NCI-H774 (cell line): ENCODE measurements around the gene ERRFI1.

Source experiments
- DNase-seq: peaks from one replicate; lab custom pipeline; 2025; lab: John Stamatoyannopoulos, UW

Gene ERRFI1

GRCh38 chr1:8018492-8019228, 7.4 kb downstream of the ERRFI1 start:
- DNase-seq: no peak

GRCh38 chr1:8017495-8018197, 8.5 kb downstream of the ERRFI1 start:
- DNase-seq: no peak

GRCh38 chr1:8016895-8017241, 9.2 kb downstream of the ERRFI1 start:
- no peak for DNase-seq

- no peak for DNase-seq
These were observed 9.8 kb downstream of the ERRFI1 start for GRCh38 chr1:8016210-8016894.

- DNase-seq: no peak
These were observed 10.3 kb downstream of the ERRFI1 start for GRCh38 chr1:8015809-8016165.

GRCh38 chr1:8015036-8015808, 10.9 kb downstream of the ERRFI1 start:
- DNase-seq: no peak

GRCh38 chr1:8014381-8014988, 11.6 kb downstream of the ERRFI1 start:
- no peak for DNase-seq

- DNase-seq: no peak
These were observed 12.3 kb downstream of the ERRFI1 start for GRCh38 chr1:8013800-8014199.

GRCh38 chr1:8013399-8013798, 12.7 kb downstream of the ERRFI1 start:
- DNase-seq: no peak

GRCh38 chr1:8012955-8013354, 13.2 kb downstream of the ERRFI1 start:
- DNase-seq: no peak

- DNase-seq: no peak
These were observed 13.9 kb downstream of the ERRFI1 start for GRCh38 chr1:8011923-8012858.

- no peak for DNase-seq
These were observed 15.1 kb downstream of the ERRFI1 start for GRCh38 chr1:8011016-8011415.

- DNase-seq: no peak
These were observed 15.9 kb downstream of the ERRFI1 start for GRCh38 chr1:8010080-8010664.

- no peak for DNase-seq
These were observed 16.8 kb downstream of the ERRFI1 start for GRCh38 chr1:8009043-8010002.

- DNase-seq: no peak
These were observed 19.8 kb downstream of the ERRFI1 start for GRCh38 chr1:8006037-8006963.

GRCh38 chr1:8004803-8005573, 21.1 kb downstream of the ERRFI1 start:
- no peak for DNase-seq

- no peak for DNase-seq
These were observed 21.9 kb downstream of the ERRFI1 start for GRCh38 chr1:8004113-8004802.
